NCI-H460 (cell line): Measurements from ENCODE around the gene ZNF500. TPM values are rescaled to one million over a fixed set of nuclear protein-coding genes. Genes with fewer than 3 reads are reported as not detected.

ENCODE experiments used
- DNase-seq: peaks from one replicate; pipeline ENCODE4 v3.0.0-alpha.2; 2016; ENCODE audit warnings: low read depth; ENCODE audit errors: extremely low read depth
- total RNA-seq: library from RNA; depleted of rRNA; stranded (reverse); fragments of >200 nt; shearing (Covaris generic); gene quantifications from 2 replicates; pipeline ENCODE4 v1.2.3, GENCODE V29; 2014

The ZNF500 gene
- total RNA-seq, 1 experiment from 2014 or later: 6.2 TPM

GRCh38 chr16:4775005-4775404 is 8.0 kb upstream of the ZNF500 start:
- DNase-seq: no peak

DNA sequence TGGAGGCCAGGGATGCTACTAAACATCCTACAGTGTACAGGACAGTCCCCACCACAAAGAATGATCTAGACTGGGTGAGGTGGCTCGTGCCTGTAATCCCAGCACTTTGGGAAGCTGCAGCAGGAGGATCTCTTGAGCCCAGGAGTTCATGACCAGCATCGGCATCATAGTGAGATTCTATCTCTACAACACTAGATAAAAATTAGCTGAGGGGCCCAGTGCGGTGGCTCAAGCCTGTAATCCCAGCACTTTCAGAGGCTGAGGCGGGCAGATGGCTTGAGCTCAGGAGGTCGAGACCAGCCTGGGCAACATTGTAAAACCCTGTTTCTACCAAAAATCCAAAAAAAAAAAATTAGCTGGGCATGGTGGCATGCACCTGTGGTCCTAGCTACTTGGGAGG is 5.4 kb upstream of the ZNF500 start:
- DNase-seq: no peak

DNA sequence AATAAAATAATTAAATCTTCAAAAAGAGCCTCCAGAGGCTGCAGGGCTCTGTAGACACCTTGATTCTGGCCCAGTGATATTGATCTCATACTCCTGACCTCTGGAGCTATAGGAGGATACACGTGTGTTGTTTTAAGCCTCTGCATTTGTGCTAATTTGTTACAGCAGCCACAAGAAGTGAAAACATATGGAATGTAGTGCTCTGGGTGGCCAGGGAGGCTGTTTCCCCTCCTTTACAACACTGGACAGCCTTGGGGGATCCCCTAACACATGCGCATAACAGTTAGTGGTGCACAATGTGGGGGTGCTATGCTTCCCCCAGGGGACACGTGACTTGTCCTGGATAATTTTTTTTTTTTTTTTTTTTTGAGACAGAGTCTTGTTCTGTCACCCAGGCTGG is 4.7 kb upstream of the ZNF500 start:
- DNase-seq: no peak

- no peak for DNase-seq
Measured at GRCh38 chr16:4769306-4769638, 2.3 kb upstream of the ZNF500 start.

GRCh38 chr16:4768549-4769305 is 1.8 kb upstream of the ZNF500 start:
- DNase-seq: peak; percentile 96

- peak; percentile 14 for DNase-seq
Measured at GRCh38 chr16:4767872-4768548, 1.0 kb upstream of the ZNF500 start.

DNA sequence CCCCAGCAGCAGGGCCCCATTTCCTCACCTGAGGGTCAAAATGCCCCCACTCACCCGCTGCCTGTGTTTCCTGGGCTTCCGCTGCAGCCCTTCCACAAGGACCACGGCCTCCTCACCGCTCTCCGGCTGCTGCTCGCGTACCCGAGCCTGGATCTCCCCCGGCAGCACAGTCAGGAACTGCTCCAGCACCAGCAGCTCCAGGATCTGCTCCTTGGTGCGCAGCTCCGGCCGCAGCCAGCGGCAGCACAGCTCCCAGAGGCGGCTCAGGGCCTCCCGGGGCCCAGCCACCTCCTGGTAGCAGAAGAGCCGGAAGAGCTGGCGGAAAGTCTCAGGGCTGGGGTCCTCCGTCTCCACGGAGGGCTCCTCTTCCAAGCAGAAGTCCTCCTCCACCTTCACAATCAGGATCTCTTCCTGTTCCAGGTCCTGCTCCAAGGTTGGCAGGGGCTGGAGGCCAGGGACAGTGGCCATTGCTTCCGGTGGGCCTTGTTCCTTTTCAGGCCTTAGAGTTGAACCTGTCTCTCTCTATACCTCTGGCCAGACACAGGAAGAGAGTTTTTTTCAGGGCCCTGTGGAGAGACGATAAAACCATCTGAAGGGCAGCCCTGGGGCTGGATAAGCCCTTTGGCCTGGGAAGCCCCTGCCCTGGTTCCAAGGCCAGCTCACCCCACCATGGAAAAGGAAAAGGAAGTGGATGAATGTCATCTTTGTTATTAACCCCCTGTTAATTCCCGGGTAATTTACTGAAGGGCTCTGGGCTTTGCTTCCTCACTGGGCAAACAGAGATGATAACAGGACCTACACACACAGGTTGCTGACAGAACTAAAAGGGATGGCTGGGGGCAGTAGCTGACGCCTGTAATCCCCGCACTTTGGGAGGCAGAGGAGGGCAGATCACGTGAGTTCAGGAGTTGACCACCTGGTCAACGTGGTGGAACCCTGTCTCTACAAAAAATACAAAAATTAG is 1.2 kb downstream of the ZNF500 start:
- DNase-seq: no peak

- DNase-seq: no peak
Measured at GRCh38 chr16:4763791-4764190, 3.2 kb downstream of the ZNF500 start.

DNA sequence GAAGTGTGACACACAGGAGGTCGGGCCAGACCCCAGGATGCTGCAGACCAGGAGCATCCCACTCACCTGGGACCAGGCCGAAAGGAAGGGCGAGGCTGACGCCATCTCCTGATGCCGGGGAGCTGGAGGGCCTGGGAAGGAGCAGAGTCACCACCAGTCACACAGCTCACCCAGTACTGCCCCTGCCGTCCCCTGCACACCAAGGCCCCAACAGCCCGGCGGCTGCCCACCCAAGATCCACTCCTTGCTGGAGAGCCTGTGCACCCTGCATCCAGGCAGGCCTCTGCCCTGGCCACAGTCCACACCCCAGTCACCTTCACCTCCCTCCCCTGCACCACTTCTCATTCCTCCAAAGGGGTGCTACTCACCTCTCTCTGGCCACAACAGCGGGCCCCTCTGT is 4.8 kb downstream of the ZNF500 start:
- no peak for DNase-seq

DNA sequence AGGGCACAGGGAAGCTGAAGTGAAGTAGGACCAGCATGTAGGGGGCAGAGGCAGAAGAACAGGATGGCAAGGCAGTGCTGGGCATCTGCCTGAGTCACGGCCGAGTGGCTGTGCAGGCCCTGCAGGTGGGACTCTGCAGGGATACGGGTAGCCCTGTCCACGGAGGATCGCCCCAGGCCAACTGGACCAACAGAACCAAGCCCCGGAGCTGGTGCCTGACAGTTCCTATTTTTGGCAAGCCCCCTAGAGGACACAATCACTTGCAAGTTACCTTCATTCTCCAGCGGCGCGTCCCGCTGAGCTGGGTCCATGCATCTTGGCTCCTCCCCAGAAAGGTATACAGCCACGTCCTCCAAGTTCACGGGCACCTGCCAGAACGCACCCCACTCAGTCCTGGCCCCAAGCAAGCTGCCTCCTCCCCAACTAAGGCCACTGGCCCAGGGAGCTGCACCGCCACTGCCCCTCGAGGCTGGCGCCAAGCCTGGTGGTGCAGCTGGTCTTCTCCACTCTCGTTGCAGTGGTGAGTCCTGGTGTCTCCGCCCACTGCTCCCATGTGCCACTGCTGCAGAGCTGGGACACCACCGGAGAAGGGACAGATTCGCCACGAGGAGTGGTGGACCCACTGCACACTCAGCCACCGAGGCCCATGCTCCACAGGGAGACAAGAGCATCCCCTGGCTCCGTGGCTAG is 6.6 kb downstream of the ZNF500 start:
- DNase-seq: no peak

GRCh38 chr16:4755687-4756086 is 11.3 kb downstream of the ZNF500 start:
- no peak for DNase-seq

GRCh38 chr16:4754865-4755264 is 12.1 kb downstream of the ZNF500 start:
- no peak for DNase-seq

GRCh38 chr16:4753227-4753626 is 13.7 kb downstream of the ZNF500 start:
- DNase-seq: no peak

GRCh38 chr16:4752351-4753100 is 14.4 kb downstream of the ZNF500 start:
- no peak for DNase-seq

DNA sequence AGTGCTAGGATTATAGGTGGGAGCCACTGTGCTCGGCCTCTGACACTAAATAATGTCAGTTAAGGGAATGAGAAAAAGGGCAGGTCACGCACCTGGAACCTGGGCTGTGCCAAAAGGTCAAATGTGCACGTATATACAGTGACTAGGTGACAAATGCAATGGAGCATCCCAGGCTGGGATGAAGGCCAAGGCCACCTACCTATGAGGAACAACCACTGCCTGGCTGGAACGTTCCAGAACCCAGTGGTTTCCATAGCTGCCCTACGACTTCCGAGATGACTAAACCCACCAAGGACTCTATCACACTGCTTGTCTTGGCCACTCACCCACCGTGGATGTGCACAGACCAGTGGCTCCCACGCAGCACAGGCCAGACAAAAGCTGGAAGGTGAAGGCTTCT is 16.1 kb downstream of the ZNF500 start:
- no peak for DNase-seq

- no peak for DNase-seq
Measured at GRCh38 chr16:4749700-4750257, 17.2 kb downstream of the ZNF500 start.

GRCh38 chr16:4748682-4749411 is 18.1 kb downstream of the ZNF500 start:
- DNase-seq: no peak

DNA sequence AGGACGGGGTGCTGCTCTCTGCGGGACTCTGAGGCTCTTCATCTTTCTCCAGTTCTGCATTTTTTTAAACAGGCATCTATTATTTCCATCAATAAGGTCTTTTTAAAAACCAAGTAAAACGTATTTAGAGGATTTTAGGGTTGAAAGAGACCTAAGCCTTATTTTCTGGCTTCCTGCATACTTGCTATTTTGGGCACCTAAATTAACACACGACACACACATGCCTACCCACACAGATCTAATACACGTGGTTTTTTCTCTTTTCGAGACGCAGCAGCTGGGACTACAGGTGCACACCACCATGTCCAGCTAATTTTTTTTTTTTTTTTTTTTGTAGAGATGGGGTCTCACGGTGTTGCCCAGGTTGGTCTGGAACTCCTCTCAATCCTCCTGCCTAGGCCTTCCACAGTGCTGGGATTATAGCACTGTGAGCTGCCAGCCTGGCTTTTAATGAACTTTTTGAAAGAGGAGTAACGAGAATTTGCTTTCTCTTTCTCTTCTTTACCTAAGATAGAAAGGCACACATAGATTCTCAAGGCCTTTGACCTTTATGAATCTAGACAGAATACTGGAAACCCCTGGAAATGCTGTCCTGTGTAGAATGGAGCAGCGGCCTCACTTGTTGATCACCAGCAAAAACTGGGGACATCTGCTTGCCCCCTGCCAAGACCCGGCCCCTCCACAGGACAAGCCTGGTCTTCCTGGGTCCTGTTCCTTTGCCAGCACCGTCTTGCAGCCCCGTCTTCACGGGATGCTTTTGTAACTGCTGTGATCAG is 18.9 kb downstream of the ZNF500 start:
- DNase-seq: no peak
